ENCODE measurements around the gene CDC42BPG.

CDC42BPG gene

DNA sequence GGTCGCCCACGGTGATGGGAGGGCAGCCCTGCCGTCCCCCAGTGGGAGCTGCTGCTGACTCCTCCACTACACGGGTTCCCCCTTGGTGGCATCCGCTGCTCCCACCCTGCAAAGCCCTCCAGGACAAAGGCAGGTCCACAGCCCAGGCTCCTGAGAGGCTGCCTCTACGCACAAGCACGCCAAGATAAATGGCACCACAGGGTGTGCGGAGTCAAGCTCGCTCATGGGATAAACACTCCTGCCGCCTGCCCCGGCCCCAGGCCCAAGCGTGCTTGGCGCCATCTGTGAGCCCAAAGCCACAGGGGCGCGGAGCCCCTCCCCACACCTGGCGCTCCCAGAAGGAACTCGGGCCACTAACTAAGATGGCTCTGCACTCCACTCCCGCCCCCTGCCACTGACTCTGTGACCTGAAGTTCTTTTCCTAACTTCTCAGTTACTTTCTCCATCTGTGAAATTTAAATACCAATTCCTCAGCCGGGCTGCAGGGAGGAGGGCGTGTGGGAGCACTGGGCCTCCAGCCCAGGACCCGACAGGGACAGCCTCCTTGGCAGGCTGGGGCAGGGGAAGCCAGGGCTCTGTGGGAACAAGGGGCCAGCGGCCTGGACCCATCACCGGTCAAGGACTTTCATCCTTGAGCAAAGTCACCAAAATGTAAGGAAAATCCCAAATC lies 19.1 kb upstream of the CDC42BPG start:
- DNase-seq: no peak

DNA sequence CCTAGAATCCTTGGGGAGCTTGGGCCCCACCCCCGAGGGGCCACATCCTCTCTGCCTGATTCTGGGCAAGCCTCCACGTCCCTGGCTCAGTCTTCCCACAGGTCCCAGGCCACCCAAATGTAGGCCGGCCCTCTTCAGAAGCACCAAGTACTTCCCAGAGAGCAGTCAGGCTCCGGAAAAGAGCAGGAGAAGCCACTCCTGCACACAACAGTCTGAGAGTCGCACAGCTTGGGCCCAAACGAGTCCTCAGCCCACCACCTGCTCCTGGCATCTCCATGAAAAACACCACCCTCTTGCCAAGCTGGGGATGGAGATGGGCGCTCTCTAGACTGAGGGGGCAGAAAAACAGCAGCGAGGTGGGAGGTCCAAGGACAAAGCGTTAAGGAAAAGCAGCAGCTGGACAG lies 18.5 kb upstream of the CDC42BPG start:
- no peak for DNase-seq

GRCh38 chr11:64861227-64861975 lies 16.9 kb upstream of the CDC42BPG start:
- no peak for DNase-seq

DNA sequence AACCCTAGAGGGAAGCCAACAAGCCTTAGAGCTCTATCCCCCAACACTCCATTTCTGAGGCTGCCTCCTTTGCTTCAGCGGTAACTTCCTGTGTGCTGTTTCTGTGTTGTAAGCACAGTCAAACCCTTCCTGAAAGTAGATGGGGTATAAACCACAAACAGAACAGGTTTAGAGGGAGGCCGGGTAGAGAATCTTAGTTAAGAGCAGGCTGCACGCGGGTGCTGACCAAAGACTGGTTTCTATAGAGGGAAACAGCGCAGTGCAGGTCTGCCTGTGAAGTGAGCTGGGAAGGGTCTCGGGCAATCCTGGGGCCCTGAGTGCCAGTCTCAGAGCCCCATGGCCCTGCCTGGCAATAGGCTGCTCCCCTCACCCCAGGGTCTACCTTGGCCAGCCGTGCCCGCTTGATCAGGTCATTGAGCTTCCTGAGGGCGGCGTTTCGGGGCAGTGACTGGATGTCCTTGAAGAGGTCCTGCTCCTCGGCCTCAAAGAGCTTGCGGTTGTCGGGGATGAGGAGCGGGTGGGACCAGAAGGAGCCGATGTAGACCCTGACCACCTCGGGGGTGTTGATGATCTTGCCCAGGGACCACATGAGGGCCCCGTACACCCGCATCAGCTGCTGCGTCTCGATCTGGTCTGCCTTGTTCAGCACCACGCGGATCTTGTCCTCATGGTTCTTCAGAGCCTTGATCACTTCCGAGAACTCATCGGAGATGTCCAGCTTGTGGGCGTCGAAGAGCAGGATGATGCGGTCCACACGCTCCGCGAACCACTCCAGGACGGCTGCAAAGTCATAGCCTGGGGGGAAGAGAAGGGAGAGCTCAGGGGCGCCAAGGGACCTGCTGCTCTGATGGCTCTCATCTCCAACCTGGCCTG lies 15.3 kb upstream of the CDC42BPG start:
- DNase-seq: no peak

DNA sequence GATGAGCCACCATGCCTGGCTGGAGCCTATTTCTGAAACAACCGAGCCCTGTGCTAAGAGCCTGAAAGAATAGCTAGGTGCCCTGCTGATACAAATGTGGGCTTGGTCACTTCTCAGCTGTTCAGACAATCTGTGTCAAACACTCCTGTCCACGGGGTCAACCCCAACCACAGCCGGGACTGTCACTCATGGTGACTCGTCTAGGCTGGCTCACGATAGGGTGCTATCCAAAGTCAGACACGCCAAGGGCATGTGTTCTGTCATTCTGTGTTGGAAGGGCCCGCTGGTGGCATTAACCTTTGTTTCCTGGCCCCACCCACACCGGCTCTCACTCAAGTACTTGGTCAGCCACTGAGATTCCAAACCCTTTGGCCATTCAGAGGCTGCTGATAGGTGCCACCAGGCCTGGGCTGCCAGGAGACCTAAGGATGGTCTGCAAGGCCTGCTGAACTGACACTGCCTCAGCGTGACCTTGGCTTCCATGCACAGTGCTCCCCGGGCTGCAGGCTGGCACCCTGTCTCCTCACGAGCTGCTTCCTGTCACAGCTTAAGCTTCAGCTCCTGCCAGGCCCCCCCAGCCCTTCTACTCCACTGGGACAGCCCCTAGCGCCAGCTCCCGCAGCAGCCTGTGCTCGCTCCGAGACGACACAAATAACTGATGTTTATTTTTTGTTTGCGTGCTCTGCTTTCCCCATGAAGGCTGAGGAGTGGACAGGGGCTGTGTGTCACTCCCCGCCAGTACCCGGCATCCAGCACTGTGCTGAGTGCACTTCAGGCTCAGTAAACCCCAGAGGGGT lies 14.2 kb upstream of the CDC42BPG start:
- no peak for DNase-seq

DNA sequence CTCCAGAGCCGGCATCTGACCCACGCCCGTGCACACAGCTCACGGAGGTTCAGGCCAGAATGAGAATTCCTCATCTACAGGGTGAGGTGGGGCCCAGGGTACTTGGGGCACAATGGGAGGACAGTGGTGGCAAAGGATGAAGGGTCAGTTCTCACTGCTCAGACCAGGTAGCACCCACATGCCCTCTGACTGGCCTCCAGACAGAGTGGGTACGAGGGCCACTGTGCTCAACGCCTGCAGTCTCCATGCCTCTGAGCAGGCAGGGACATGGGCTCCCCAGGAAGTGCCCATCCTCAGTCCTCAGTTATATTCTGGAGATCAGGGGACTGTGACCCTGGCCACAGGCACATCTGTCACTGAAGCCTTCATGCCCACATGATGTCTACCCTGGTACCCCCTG lies 13.0 kb upstream of the CDC42BPG start:
- DNase-seq: no peak

- no peak for DNase-seq
Measured at GRCh38 chr11:64856382-64857227, 12.2 kb upstream of the CDC42BPG start.

DNA sequence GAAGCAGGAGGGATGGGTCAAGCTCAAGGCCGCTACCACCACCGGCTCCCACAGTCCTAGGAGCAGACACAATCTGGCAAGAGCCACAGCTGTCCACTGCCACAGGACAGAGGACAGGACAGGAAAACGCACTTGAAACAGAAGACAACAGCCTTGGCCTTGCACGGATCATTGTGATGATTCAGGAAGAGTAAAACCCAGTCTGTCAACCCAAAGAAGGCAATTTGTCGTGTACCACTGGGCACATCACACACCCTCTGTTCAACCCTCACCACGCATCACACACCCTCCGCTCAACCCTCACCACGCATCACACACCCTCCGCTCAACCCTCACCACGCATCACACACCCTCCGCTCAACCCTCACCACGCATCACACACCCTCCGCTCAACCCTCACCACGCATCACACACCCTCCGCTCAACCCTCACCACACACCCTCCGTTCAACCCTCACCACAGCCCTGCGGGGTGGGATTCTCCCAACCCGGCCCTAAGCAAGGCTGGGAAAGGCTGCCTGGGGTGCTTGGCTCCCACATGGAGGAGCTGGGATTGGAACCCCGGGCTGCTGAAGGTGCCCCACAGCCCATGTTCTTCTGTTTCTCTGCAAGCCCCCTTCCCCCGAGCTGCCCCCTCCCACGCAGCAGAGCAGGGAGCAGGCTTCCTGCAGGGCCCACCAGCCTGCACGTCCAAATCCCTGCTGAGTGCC lies 11.3 kb upstream of the CDC42BPG start:
- DNase-seq: no peak

GRCh38 chr11:64854534-64855502 lies 10.4 kb upstream of the CDC42BPG start:
- DNase-seq: no peak

- no peak for DNase-seq
Measured at GRCh38 chr11:64854157-64854533, 9.7 kb upstream of the CDC42BPG start.

GRCh38 chr11:64853709-64854108 lies 9.3 kb upstream of the CDC42BPG start:
- DNase-seq: no peak

GRCh38 chr11:64852804-64853509 lies 8.5 kb upstream of the CDC42BPG start:
- no peak for DNase-seq

GRCh38 chr11:64851831-64852351 lies 7.4 kb upstream of the CDC42BPG start:
- no peak for DNase-seq

DNA sequence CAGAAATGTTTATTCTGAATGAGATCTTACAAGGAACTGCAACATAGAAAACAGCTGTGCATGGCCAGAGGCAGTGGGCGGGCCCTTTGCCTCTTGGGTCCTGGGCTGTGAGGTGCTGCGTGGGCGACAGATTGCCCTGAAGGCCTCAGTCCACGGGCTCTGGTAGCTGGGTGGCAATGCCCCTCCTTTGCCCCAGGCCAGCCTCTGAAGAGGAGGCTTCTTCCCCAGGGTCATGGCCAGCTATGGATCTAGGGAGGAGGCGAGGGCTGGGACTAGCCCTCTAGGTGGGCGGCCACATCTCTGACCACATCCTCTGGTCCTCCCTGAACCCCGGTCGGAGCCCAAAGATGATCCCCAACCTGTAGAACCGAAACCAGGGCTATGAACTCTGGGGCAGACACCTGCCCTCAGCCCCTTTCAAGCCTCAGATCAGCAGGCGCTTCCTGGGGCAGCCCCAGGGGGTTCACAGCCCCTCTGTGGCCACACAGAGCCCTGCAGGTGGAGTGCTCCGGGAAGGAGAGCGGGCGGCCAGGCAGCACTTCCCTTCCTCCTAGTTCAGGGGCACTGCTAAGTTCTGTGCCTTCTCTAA lies 6.6 kb upstream of the CDC42BPG start:
- DNase-seq: no peak

DNA sequence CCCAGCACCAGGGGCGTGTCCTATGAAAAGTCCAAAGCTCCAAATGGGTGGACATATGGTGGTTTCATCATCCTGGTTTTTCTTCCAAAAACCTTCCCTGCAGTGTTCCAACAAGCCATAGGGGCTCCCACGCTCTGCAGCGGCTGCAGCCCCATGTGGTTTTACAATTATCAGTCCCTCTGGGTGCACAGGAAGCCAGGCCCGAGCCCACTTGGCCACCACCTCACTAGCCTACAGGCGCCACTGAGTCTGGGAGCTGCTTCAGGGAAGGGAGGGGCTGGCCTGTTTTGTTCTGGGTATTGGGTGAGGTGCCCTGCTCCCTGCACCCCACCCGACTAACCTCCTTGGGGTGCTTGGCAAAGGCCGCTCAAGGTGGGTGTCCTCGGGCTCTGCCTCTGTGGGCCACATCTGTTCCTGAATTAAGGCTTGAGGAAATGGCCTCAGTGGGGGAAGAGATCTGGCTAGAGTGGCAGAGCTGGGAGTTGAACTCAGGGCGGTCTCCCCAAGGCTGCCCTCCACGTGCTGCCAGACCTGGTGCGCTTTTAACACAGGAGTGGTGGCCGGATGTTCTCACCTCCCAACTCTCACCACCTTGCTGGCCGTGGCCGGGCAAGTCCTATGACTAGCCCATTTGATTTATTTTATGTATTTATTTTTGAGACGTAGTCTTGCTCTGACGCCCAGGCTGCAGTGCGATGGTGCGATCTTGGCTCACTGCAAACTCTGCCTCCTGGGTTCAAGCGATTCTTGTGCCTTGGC lies 5.3 kb upstream of the CDC42BPG start:
- DNase-seq: no peak

DNA sequence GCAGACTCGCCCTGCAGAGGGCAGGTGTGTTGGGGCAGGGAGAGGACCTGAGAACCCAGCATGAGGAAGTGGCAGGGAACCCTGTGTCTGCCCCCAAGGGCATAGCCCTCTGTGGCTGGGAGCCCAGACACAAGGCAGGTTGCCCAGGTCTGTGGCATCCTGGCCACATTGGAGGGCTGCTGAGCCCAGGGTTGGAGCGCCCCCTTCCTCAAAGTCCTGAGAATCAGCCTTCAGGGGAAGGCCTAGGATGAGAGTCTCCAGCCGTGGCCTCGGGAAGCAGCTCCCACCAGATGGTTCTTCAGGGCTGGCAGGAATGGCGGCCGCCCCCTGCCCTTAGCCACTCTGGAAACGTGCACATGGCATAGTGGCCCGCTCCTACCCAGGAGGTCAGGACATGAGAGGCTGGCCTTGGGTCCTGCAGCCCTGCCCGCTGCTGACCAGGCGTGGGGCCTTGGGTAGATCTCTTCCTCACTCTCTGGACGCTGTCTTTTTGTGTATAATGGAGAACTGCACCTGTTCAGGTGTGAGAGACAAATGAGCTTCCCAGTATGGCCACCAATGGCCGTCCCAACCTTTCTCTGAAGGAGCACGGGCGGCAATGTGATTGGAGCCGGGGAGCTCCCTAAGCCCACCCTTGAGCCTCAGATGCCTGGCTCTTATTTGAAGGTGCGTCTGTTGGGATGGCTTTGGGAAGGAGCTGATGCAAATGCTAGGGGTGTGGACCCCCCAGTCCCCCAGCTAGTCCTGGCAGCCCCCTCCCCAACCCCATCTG lies 4.6 kb upstream of the CDC42BPG start:
- DNase-seq: peak; percentile 39

DNA sequence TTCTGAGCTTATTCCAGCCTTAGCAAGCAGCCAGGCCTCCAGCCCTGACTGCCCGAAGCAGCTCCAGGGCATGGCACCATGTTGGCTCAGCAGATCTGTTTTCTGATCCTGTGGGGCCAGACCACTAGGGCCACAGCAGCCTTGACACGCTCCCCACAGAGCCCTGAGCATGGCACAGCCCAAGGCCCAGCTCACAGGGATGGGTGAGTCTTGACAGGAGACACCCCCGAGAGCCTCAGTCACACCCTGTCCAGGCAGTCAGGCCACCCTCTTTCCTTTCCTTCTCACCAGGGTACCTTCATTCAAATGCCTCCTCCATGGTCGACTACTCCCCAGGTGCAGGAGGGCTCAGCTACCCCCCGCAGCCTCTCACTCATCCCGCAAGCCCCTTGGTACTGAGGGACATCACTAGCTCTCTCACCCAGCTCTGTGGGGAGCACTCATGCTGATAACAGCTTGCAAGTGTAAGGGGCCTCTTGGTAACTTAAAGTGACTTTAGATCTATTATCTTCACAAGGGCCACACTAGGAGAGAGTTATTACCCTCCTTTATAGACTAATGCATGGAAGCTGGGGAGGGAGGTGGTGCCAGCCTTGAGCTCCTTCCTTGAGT lies 3.9 kb upstream of the CDC42BPG start:
- no peak for DNase-seq

All from NCI-H1092 treated with DMSO at 0.1 percent for 48 hours (cell line).